ENCODE measurements around the gene PLAAT2. TPM values are rescaled to one million over a fixed set of nuclear protein-coding genes. Genes with fewer than 3 reads are reported as not detected.

PLAAT2 gene
- total and polyA plus RNA-seq, 10 of the 15 experiments (the other 5 are each of a cell fraction or from before 2014, with no cell fraction given) = 4.6 to 25.9 (median 8.6) TPM

GRCh38 chr11:63612181-63612580 is 49.0 kb upstream of the PLAAT2 start:
- H3K36me3 ChIP-seq (ENCODE audit: control insufficient read depth in 2 of 2, insufficient read depth in 2 of 2, low read length in 1 of 2) = no peaks in the 10 kb centered on the region
- no peak overlapping the region for H3K9ac ChIP-seq (ENCODE audit: control insufficient read depth, insufficient read depth, low read length)
- H3K9me3 ChIP-seq (replicated peaks; ENCODE audit: control insufficient read depth, insufficient read depth, low read length) = no peaks in the 10 kb centered on the region
- ChIA-PET POLR2A (no interaction called here), RAD21 (ENCODE audit: unreplicated experiment) (no interaction called here), CTCF (no interaction called here), SMC1A (ENCODE audit: uncharacterized antibody, unreplicated experiment) (no interaction called here)
- no peak overlapping the region for H3K27ac ChIP-seq (ENCODE audit: control insufficient read depth, insufficient read depth)
- FAIRE-seq = no peak
- TF ChIP-seq RELA (IDR thresholded peaks at IDR 0.05; ENCODE audit: borderline replicate concordance, partially characterized antibody) (no peak), JUND (IDR thresholded peaks at IDR 0.05; ENCODE audit: low read depth, low read length) (no peak), SIN3A (IDR thresholded peaks at IDR 0.05; ENCODE audit: low read depth, low read length) (no peak), ZNF274 (IDR thresholded peaks at IDR 0.05; ENCODE audit: insufficient read depth, insufficient read length) (no peak), CREB1 (IDR thresholded peaks at IDR 0.05; ENCODE audit: low read depth) (no peak), NRF1 (conservative IDR thresholded peaks at IDR 0.05; ENCODE audit: low read depth, low read length) (no peak), ESRRA (IDR thresholded peaks at IDR 0.05; ENCODE audit: low read length) (no peak), JUNB (IDR thresholded peaks at IDR 0.05) (no peak)
- intact Hi-C loops (cut with micrococcal nuclease; ENCODE audit: unreplicated experiment) = no loop called here
- H3K79me2 ChIP-seq (ENCODE audit: control insufficient read depth, insufficient read depth, low read length) = no peaks in the 10 kb centered on the region
- no peaks in the 10 kb centered on the region for H4K20me1 ChIP-seq (ENCODE audit: control insufficient read depth, insufficient read depth)
- ATAC-seq = no peak
- BruUV-seq (replicated peaks) = no TSS peak
- H3K4me1 ChIP-seq (ENCODE audit: control insufficient read depth, insufficient read depth, low read length) = peaks cover 4% of the 10 kb centered on the region
- no peak for DNase-seq (ENCODE audit: low read depth, low spot score)
- H3K4me2 ChIP-seq (ENCODE audit: control insufficient read depth, insufficient read depth) = no peak overlapping the region
- H3K27me3 ChIP-seq (replicated peaks in 1 of 2; ENCODE audit: control insufficient read depth in 2 of 2, insufficient read depth in 2 of 2, low read length in 1 of 2) = no peaks in the 10 kb centered on the region; a peak in 1 of 4 replicates
- in situ Hi-C loops (cut with MboI) = no loop called here
- no peak overlapping the region for H3K4me3 ChIP-seq
- no peak overlapping the region for H2AFZ ChIP-seq (ENCODE audit: control insufficient read depth, low read depth, low read length)

GRCh38 chr11:63611395-63611747 is 48.2 kb upstream of the PLAAT2 start:
- POLR2A ChIA-PET = no interaction called here
- no peak for DNase-seq (ENCODE audit: low read depth, low spot score)
- Histone ChIP-seq H3K9ac (ENCODE audit: control insufficient read depth, insufficient read depth, low read length) (no peak overlapping the region), H2AFZ (ENCODE audit: control insufficient read depth, low read depth, low read length) (no peak overlapping the region), H4K20me1 (ENCODE audit: control insufficient read depth, insufficient read depth) (no peaks in the 10 kb centered on the region), H3K4me1 (ENCODE audit: control insufficient read depth, insufficient read depth, low read length) (peaks cover 4% of the 10 kb centered on the region), H3K36me3 (ENCODE audit: control insufficient read depth in 2 of 2, insufficient read depth in 2 of 2, low read length in 1 of 2) (no peaks in the 10 kb centered on the region), H3K27me3 (replicated peaks in 1 of 2; ENCODE audit: control insufficient read depth in 2 of 2, insufficient read depth in 2 of 2, low read length in 1 of 2) (no peaks in the 10 kb centered on the region; a peak in 1 of 4 replicates), H3K27ac (ENCODE audit: control insufficient read depth, insufficient read depth) (no peak overlapping the region), H3K79me2 (ENCODE audit: control insufficient read depth, insufficient read depth, low read length) (no peaks in the 10 kb centered on the region), H3K9me3 (replicated peaks; ENCODE audit: control insufficient read depth, insufficient read depth, low read length) (no peaks in the 10 kb centered on the region), H3K4me3 (no peak overlapping the region), H3K4me2 (ENCODE audit: control insufficient read depth, insufficient read depth) (no peak overlapping the region)
- CTCF ChIA-PET = no interaction called here
- 90% methylated on average over 1 of the region's 1 CpG for WGBS (ENCODE audit: insufficient coverage, insufficient replicate concordance, low lambda C conversion rate, missing lambda C conversion rate)
- RAD21 ChIA-PET (ENCODE audit: unreplicated experiment) = no interaction called here
- in situ Hi-C loops (cut with MboI) = no loop called here
- intact Hi-C loops (cut with micrococcal nuclease; ENCODE audit: unreplicated experiment) = no loop called here
- SMC1A ChIA-PET (ENCODE audit: uncharacterized antibody, unreplicated experiment) = no interaction called here
- ATAC-seq = no peak
- BruUV-seq (replicated peaks) = TSS peak; percentile 46
- no peak for FAIRE-seq
- TF ChIP-seq CREB1 (IDR thresholded peaks at IDR 0.05; ENCODE audit: low read depth) = no peak
- no peak for TF ChIP-seq RFX5 (IDR thresholded peaks at IDR 0.05; ENCODE audit: low read depth, low read length)
- no peak for TF ChIP-seq HDAC2 (IDR thresholded peaks at IDR 0.05)
- no peak for TF ChIP-seq IRF3 (IDR thresholded peaks at IDR 0.05)
- TF ChIP-seq POLR2AphosphoS5 (IDR thresholded peaks at IDR 0.05; ENCODE audit: low read length) = no peak
- TF ChIP-seq CREM (IDR thresholded peaks at IDR 0.05; ENCODE audit: low read depth) = no peak
- no peak for TF ChIP-seq JUNB (IDR thresholded peaks at IDR 0.05)
- no peak for TF ChIP-seq HCFC1 (IDR thresholded peaks at IDR 0.05; ENCODE audit: low read length)
- no peak for TF ChIP-seq GATAD2B (conservative IDR thresholded peaks at IDR 0.05; ENCODE audit: low read depth)
- no peak for TF ChIP-seq HDAC6 (IDR thresholded peaks at IDR 0.05; ENCODE audit: unreplicated experiment)
- TF ChIP-seq CEBPB (IDR thresholded peaks at IDR 0.05; ENCODE audit: borderline replicate concordance in 1 of 2, low read depth in 2 of 2, low read length in 2 of 2) = no peak
- TF ChIP-seq MXI1 (IDR thresholded peaks at IDR 0.05; ENCODE audit: low read depth, low read length) = no peak
- no peak for TF ChIP-seq SRF (IDR thresholded peaks at IDR 0.05; ENCODE audit: low read depth in 2 of 2, low read length in 2 of 2)
- no peak for TF ChIP-seq IKZF2 (IDR thresholded peaks at IDR 0.05)

Data from GM12878 (cell line).